Spinal cord (tissue), 10 donors: ENCODE data around the gene GRK5. TPM values are rescaled to one million over a fixed set of nuclear protein-coding genes. Genes with fewer than 3 reads are reported as not detected.
A peak's percentile ranks its signal among the peaks of the same experiment; 100 is the strongest.

Experiments
- DNase-seq, 6 donors: peaks; one replicate each; pipeline versions ENCODE4 v3.0.0 to v3.0.0-alpha.2; 2013 to 2015; ENCODE audit warnings: low spot score in 6 of 6, low read depth in 4 of 6
- H3K27ac ChIP-seq: one replicate; pipeline ENCODE4 v1.5.1; 2013; ENCODE audit warnings: low read depth, low read length, control low read depth
- H3K27me3 ChIP-seq: one replicate; pipeline ENCODE4 v1.6.1; 2013; ENCODE audit warnings: low read length; ENCODE audit not compliant: control insufficient read depth, insufficient read depth
- H3K36me3 ChIP-seq: one replicate; pipeline ENCODE4 v1.6.1; 2013; ENCODE audit warnings: low read length; ENCODE audit not compliant: control insufficient read depth, insufficient read depth
- H3K4me1 ChIP-seq: one replicate; pipeline ENCODE4 v1.6.1; 2013; ENCODE audit warnings: low read length; ENCODE audit not compliant: control insufficient read depth, insufficient read depth
- H3K4me3 ChIP-seq: one replicate; pipeline ENCODE4 v1.5.1; 2013; ENCODE audit warnings: low read depth, low read length, control low read depth
- H3K9me3 ChIP-seq: one replicate; pipeline ENCODE4 v1.6.1; 2013; ENCODE audit warnings: low read length; ENCODE audit not compliant: control insufficient read depth, insufficient read depth
- WGBS: methylation state at CpG from one replicate; pipeline ENCODE4 v1.1.5; 2013; ENCODE audit warnings: missing lambda C conversion rate; ENCODE audit not compliant: insufficient coverage; 5-methylcytosine and 5-hydroxymethylcytosine counted together
- polyA plus RNA-seq, 2 donors: library from polyadenylated mRNA; unstranded; fragments of 120-200 nt; gene quantifications; one replicate each; pipeline ENCODE4 v1.2.1, GENCODE V29; 2013; ENCODE audit not compliant: insufficient read length in 2 of 2
- total RNA-seq, 2 donors: library from RNA; depleted of rRNA in 1 of 2; stranded (reverse); fragments of 120-200 nt in 1 of 2; fragments of >200 nt in 1 of 2; gene quantifications; one replicate each; pipeline versions ENCODE4 v1.2.3 to v1.2.4, GENCODE V29; 2013 to 2014
- donor health status: healthy.

Gene GRK5
- total and polyA plus RNA-seq, 4 donors, result 15.6 to 29.5 (median 25.6) TPM

DNA sequence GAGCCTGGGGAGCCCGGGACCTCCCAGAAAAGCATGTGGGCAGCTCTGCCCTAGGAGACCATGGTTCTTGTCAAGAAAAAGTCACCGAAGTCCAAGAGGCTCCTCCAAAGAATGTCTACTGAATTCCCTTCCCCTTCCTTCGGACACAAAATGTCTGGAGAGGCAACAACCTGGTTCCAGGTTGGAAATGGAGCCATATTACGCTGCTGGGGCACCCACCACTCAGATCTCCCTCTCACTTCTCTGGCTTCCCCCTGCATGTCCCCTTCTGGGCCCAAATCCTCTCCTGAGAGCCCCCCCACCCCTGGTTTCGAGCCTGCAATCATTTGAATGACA, 282.6 kb downstream of the GRK5 start:
- WGBS, result 70% methylated on average over 5 of the region's 5 CpGs
- no peak for DNase-seq
- peaks cover 5% of the 10 kb centered on the region for H3K27me3 ChIP-seq
- H3K4me3 ChIP-seq, result no peak overlapping the region
- H3K4me1 ChIP-seq, result peaks cover 18% of the 10 kb centered on the region
- no peak overlapping the region for H3K27ac ChIP-seq
- H3K36me3 ChIP-seq, result no peaks in the 10 kb centered on the region
- no peaks in the 10 kb centered on the region for H3K9me3 ChIP-seq

DNA sequence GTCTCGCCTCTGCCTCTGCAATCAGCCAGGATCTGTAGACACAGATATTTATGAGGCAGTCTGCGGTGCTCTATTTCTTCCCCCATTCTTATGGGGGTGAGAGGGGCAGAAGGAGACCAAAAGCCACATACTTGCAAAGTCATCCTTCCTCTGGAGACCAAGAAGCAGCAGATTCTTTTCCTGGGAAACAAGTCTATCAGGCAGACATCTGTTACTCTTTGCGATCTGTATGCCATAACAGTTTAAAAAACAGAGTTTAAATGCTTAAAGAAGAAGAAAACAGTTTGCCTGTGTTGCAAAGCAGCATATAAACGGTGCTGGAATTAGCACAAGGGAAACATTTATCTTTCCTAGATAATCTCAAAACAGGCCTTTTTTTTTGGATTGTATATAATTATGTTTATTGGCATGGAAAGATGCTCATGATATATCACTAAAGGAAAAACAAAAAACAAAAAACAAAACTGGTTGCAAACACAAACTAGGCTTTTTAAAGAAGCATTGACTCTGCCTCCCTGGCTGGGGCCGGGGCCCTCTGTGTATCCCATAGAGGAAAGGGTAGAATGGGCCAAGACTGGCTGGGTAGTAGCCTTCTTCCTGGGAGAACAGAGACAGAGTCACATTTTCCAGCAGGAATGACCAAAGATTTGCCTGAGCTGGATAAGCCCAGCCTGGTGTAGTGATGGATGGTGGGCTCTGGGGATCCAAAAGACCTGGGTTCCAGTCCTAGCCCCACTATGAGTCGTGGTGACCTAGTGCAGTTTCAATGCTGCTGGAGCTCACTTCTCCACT, 284.8 kb downstream of the GRK5 start:
- Histone ChIP-seq H3K27me3 (peaks cover 5% of the 10 kb centered on the region), H3K36me3 (no peaks in the 10 kb centered on the region), H3K4me3 (no peak overlapping the region), H3K27ac (no peak overlapping the region), H3K4me1 (peaks cover 21% of the 10 kb centered on the region), H3K9me3 (no peaks in the 10 kb centered on the region)
- WGBS, result 88% methylated on average over 2 of the region's 6 CpGs
- peak in 1 of 6 donors; percentile 68 for DNase-seq

DNA sequence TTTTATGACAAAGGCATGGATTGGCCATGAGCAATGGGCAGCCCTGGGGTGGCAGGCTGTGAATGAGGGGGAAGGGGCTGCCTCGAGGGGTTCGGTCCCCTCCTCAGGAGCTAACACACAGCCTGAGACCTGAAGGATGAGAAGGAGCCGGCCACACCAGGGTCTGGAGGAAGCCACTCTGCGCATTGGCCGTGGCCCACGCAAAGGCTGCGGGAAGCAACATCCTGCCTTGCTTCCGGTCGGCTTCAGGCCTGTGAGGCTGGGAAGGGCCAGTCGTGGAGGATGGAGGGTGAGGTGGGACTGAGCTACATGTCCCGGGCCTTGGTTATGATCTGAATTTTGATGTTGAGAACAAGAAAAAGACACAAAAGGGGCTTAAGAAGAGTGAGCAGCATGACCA, 285.8 kb downstream of the GRK5 start:
- 90% methylated on average over 11 of the region's 11 CpGs for WGBS
- H3K27ac ChIP-seq, result no peak overlapping the region
- no peaks in the 10 kb centered on the region for H3K36me3 ChIP-seq

DNA sequence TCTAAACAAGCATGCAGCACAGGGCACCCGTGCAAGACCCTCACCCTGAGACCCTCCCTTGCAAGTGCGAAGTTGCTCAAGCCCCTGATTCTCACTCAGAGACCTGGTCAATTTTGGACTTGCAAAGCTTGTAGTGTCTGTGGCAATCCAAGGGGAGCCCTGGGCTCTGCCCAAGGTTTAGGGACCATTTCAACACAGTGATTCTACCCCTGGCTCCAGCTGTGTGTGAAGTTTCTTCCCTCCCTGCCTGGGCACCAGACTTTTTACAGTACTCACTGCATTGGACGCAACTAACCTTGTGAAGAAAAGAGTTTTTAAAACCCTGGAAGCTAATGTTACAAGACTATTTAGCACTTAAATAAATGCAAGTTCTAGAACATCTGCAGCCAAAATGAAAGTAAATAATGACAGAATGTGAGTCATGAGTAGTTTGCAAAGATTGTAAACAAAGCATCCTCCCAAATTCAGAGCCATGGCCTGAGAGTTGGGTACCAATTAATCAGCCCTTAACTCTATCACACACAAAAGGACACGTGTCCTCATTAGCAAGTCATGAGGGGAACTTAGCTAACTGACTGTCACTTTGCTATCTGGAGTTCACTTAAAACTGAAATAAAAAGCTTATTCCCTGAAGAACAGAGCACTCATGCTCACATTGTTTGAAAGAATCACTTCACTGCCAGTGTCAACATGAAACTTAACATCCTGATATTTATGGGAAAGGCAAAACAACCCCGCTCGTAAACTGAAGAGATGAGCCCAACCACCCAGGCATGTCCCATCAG, 287.1 kb downstream of the GRK5 start:
- no peak overlapping the region for H3K4me3 ChIP-seq
- 49% methylated on average over 5 of the region's 6 CpGs for WGBS
- peaks cover 27% of the 10 kb centered on the region for H3K4me1 ChIP-seq
- DNase-seq, result no peak
- H3K27ac ChIP-seq, result peak overlapping the region; percentile 47
- H3K36me3 ChIP-seq, result no peaks in the 10 kb centered on the region
- no peaks in the 10 kb centered on the region for H3K9me3 ChIP-seq
- peaks cover 5% of the 10 kb centered on the region for H3K27me3 ChIP-seq

More for the DNA sequence above, 285.8 kb downstream of the GRK5 start:
- Histone ChIP-seq H3K27me3 (peaks cover 5% of the 10 kb centered on the region), H3K4me3 (no peak overlapping the region), H3K4me1 (peaks cover 27% of the 10 kb centered on the region), H3K9me3 (no peaks in the 10 kb centered on the region)
- DNase-seq, result no peak

DNA sequence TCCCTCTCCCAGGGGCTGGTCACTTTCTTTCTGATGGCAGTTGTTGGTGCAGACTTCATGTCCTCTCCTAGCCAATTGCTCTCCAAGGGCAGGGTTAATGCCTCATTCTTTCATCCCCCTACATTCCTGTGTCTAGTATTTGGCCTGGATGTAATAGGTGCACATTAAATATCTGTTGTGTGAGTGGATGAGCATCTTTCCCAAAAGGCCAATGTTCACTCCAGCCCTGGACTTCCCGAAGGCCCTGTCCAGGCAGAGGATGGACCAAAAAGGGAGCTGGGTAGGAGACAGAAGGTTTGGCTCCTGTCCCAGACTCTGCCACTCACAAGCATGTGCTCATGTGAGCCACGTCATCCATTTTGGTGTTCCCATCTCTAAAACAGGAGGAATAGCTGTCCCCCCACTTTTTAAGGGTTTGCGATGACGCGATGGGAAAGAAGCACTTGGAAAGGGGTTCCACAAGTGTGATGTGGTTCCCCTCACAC, 287.7 kb downstream of the GRK5 start:
- Histone ChIP-seq H3K36me3 (no peaks in the 10 kb centered on the region), H3K4me1 (peaks cover 21% of the 10 kb centered on the region), H3K9me3 (no peaks in the 10 kb centered on the region), H3K27ac (peak overlapping the region; percentile 47), H3K27me3 (no peaks in the 10 kb centered on the region), H3K4me3 (no peak overlapping the region)
- DNase-seq, result no peak
- 92% methylated on average over 4 of the region's 5 CpGs for WGBS

DNA sequence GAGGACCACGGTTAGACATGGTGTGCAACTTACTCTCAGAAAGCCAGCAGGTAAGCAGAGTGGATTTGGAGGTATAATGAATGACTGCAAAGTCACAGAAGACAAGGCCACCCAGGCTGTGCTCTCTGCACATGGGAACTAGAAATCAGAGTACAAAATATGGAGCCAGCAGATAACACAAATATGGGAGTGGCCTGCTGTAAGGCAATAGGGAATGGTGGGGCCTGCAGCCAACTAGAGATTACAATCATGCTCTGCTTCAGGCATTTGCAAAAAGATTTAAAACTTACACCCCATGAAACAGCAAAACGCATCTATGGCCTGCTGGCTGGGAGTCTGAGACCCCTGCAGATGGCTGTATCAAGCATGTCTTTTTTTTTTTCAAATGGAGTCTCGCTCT, 288.2 kb downstream of the GRK5 start:
- Histone ChIP-seq H3K27ac (no peak overlapping the region), H3K36me3 (no peaks in the 10 kb centered on the region), H3K9me3 (no peaks in the 10 kb centered on the region), H3K4me3 (no peak overlapping the region), H3K4me1 (peaks cover 21% of the 10 kb centered on the region), H3K27me3 (no peaks in the 10 kb centered on the region)
- 91% methylated on average over 3 of the region's 3 CpGs for WGBS
- DNase-seq, result no peak

DNA sequence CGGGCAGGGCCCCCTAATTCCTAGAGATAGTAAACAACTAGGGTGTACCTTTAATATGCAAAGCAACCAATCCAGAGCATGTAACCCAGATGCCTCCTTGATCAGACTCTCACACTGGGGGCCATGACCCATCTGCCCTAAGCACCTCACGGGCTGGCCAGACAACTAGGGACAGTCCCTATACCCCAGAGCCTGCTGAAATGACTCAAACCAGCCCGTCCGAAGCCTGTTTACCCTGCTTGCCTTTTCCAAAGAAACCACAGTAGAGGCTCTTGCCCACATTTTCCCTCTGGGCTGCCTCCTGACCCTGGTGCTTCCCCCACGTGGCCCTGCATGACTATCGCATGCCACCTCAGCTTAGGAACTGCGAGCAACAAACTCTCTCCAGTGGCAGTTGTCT, 288.9 kb downstream of the GRK5 start:
- no peaks in the 10 kb centered on the region for H3K36me3 ChIP-seq
- H3K4me3 ChIP-seq, result no peak overlapping the region
- DNase-seq, result no peak
- H3K27me3 ChIP-seq, result no peaks in the 10 kb centered on the region
- H3K4me1 ChIP-seq, result peaks cover 26% of the 10 kb centered on the region
- no peak overlapping the region for H3K27ac ChIP-seq
- H3K9me3 ChIP-seq, result no peaks in the 10 kb centered on the region
- WGBS, result 84% methylated on average over 6 of the region's 7 CpGs

DNA sequence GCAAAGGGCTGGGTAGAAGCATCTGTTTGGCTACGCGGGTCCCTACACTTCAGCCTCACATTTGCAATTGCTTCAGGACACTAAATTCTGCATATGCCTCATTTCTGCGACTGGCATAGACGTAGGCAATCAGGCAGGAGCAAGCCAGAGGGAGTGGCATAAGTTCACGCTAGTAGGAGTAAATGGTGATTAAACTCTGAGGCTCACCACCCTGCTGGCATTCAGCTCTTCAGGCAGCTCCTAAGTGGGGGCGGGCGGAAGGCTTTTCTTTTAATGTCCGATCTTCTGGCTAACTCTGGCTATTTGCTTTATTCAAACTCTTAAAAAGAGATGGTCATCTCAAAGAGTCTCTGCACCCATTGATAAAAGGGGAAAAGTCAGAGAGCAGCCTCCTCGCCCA, 289.9 kb downstream of the GRK5 start:
- Histone ChIP-seq H3K4me1 (peaks cover 26% of the 10 kb centered on the region), H3K27me3 (no peaks in the 10 kb centered on the region), H3K9me3 (no peaks in the 10 kb centered on the region), H3K4me3 (no peak overlapping the region), H3K36me3 (no peaks in the 10 kb centered on the region), H3K27ac (no peak overlapping the region)
- DNase-seq, result no peak
- WGBS, result 94% methylated on average over 5 of the region's 9 CpGs

DNA sequence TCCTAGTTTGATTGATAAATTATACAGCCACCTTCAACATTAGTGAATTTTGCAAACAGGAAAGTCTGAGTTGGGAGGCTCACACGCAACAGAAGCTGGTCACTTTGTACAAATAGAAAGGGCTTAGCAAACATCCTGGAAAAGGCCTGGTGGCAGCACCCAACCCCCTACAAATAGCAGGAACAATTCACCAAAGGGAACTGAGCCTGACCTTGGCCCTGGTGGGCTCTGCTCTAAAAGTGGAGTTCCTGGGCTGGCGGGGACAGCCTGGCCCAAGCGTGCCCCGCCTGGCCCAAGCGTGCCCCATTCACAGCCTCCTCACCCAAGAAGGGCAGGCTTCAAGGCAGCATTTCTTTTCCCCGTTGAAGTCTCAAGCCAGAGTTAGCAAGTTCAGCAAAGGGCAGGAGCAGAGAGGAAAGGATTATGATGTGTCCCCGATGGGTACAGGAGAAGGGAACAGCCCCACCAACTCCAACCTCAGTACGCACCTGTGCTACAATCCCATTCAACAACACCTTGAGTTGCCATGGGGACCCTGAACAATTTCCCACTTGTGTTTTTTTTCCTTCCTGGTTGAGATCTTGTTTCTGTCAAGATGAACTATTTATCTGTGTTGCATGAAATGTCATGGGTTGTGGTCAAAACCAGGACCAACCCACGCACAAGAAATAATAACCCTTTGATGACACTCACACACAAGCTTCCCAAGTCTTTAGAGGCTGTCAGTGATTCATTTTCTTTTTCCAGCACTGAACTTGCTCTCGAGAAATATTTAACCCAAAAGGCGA, 291.7 kb downstream of the GRK5 start:
- H3K4me1 ChIP-seq, result peaks cover 27% of the 10 kb centered on the region
- DNase-seq, result no peak
- no peak overlapping the region for H3K27ac ChIP-seq
- H3K36me3 ChIP-seq, result no peaks in the 10 kb centered on the region
- WGBS, result 86% methylated on average over 8 of the region's 11 CpGs
- no peak overlapping the region for H3K4me3 ChIP-seq
- no peaks in the 10 kb centered on the region for H3K27me3 ChIP-seq
- H3K9me3 ChIP-seq, result no peaks in the 10 kb centered on the region
